ENCODE data around the gene MYO3A. TPM values are rescaled to one million over a fixed set of nuclear protein-coding genes. Genes with fewer than 3 reads are reported as not detected.

The MYO3A gene
- total and polyA plus RNA-seq, 12 donors, result 0.14 to 1.3 (median 0.50) TPM; not detected in 8

DNA sequence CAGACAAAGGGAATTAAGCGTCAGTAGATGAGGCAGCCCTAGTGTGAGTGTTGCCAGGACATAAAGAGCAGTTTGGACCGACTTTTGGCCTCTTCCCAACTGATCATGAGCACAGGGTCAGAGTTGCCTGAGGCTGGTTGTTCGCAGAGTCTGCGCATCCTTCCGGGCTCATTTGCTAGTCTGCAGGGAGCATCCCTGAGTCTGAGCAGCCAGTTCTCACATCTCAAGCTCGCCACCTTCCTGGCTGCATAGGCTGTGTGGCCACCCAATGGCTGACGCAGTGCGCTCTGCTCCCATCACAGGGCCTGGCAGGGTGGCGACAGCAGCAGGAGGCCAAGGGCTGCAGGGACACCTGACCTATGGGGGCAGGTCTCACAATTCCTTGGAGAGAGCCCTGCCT is 287.5 kb downstream of the MYO3A start:
- no peak overlapping the region for H3K4me3 ChIP-seq
- intact Hi-C loops (cut with DNase I), result no loop called here
- no peak overlapping the region for H3K27ac ChIP-seq
- 15 to 25% (median 19%) methylated on average over 2 to 9 of the region's 9 CpGs for WGBS, 4 donors
- TF ChIP-seq, protein P1, sequence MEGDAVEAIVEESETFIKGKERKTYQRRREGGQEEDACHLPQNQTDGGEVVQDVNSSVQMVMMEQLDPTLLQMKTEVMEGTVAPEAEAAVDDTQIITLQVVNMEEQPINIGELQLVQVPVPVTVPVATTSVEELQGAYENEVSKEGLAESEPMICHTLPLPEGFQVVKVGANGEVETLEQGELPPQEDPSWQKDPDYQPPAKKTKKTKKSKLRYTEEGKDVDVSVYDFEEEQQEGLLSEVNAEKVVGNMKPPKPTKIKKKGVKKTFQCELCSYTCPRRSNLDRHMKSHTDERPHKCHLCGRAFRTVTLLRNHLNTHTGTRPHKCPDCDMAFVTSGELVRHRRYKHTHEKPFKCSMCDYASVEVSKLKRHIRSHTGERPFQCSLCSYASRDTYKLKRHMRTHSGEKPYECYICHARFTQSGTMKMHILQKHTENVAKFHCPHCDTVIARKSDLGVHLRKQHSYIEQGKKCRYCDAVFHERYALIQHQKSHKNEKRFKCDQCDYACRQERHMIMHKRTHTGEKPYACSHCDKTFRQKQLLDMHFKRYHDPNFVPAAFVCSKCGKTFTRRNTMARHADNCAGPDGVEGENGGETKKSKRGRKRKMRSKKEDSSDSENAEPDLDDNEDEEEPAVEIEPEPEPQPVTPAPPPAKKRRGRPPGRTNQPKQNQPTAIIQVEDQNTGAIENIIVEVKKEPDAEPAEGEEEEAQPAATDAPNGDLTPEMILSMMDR (IDR thresholded peaks at IDR 0.05), result no peak
- TF ChIP-seq POLR2A (IDR thresholded peaks at IDR 0.05), result no peak
- no peaks in the 10 kb centered on the region for H3K9me3 ChIP-seq (replicated peaks in 1 of 3)
- H3K36me3 ChIP-seq (replicated peaks in 1 of 2), result no peaks in the 10 kb centered on the region
- peaks cover 59% of the 10 kb centered on the region for H3K27me3 ChIP-seq
- DNase-seq, result no peak
- no peaks in the 10 kb centered on the region for H3K4me1 ChIP-seq (replicated peaks in 1 of 2)

DNA sequence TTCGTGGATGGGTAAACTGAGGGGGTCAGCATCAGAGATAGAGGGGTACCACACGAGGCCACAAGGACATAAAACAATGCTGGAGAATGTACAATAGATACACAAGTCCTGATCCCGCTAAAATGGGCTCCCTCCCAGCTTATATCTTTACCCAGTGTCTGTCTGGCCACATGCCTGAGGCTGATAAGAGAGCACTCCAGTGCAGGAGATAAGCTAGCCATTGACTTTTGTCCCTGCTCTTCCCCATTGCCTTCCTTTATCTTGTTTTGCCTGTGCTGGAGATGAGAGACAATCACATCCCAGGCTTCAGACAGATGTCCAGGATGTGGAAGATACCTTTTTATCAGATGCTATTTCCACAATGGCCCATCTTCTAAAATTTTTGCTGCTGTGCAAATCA is 288.5 kb downstream of the MYO3A start:
- Histone ChIP-seq H3K4me3 (no peak overlapping the region), H3K9me3 (replicated peaks in 1 of 3) (no peaks in the 10 kb centered on the region), H3K27ac (no peak overlapping the region), H3K4me1 (replicated peaks in 1 of 2) (no peaks in the 10 kb centered on the region), H3K27me3 (peaks cover 49% of the 10 kb centered on the region), H3K36me3 (replicated peaks in 1 of 2) (no peaks in the 10 kb centered on the region)
- TF ChIP-seq, protein P1 (IDR thresholded peaks at IDR 0.05), result no peak
- TF ChIP-seq POLR2A (IDR thresholded peaks at IDR 0.05), result no peak
- intact Hi-C loops (cut with DNase I), result no loop called here
- 39 to 55% (median 42%) methylated on average over 3 of the region's 3 CpGs for WGBS, 4 donors
- no peak for DNase-seq

DNA sequence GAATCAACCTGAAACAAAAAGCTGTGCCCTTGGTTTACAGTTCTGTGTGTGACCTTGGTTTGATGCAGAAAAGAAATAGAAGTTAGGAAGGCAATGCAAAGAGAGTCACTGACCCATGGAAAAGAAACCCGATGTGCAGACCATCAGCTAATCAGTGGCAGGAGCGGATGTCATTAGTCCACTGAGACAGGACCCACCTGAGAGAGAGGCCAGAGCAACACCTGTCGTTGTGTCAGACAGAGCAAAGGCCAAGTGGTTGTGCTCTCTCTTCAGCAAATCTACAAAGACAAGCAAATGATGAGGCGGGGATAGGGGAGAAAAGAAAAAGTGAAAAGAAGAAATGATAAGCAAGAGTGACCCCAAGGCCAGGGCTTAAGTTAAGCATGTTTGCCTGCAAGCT is 291.3 kb downstream of the MYO3A start:
- DNase-seq, result no peak
- no peaks in the 10 kb centered on the region for H3K9me3 ChIP-seq (replicated peaks in 1 of 3)
- TF ChIP-seq, protein P1 (IDR thresholded peaks at IDR 0.05), result no peak
- TF ChIP-seq POLR2A (IDR thresholded peaks at IDR 0.05), result no peak
- peaks cover 31% of the 10 kb centered on the region for H3K27me3 ChIP-seq
- H3K27ac ChIP-seq, result no peak overlapping the region
- intact Hi-C loops (cut with DNase I), result no loop called here
- no peaks in the 10 kb centered on the region for H3K4me1 ChIP-seq (replicated peaks in 1 of 2)
- WGBS, 4 donors, result 61 to 65% (median 64%) methylated on average over 4 of the region's 4 CpGs
- H3K36me3 ChIP-seq (replicated peaks in 1 of 2), result no peaks in the 10 kb centered on the region
- no peak overlapping the region for H3K4me3 ChIP-seq

DNA sequence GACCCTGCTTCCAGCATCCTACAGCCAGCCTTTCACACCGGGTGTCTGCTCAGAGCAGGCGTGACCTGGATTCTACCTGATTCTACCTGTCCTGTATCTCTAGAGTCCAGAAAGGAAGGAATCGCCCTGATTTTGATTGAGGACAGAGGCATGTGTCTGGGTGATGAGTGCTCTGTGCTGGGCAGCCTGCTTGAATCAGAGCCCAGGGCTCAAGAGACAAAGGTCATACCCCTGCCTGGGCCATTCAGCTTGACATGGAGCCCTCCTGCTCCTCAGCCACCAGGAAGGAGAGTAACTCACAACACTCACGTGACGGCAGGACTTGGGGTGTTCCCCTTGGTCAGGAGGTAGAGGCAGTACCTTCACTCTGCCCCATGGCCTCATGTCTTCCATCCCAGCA is 293.8 kb downstream of the MYO3A start:
- Histone ChIP-seq H3K9me3 (replicated peaks in 1 of 3) (no peaks in the 10 kb centered on the region), H3K4me3 (no peak overlapping the region), H3K36me3 (replicated peaks in 1 of 2) (no peaks in the 10 kb centered on the region), H3K27ac (no peak overlapping the region), H3K27me3 (peaks cover 8% of the 10 kb centered on the region), H3K4me1 (replicated peaks in 1 of 2) (no peaks in the 10 kb centered on the region)
- DNase-seq, result no peak
- intact Hi-C loops (cut with DNase I), result no loop called here
- WGBS, 4 donors, result 61 to 80% (median 76%) methylated on average over 2 to 5 of the region's 5 CpGs
- TF ChIP-seq, protein P1 (IDR thresholded peaks at IDR 0.05), result no peak
- no peak for TF ChIP-seq POLR2A (IDR thresholded peaks at IDR 0.05)
